SK-N-SH (cell line): Measurements from ENCODE around the gene CAMK2N2.

Source experiments
- CTCF ChIP-seq: fragments of 200-600 bp; sonication (generic); IDR thresholded peaks from 2 replicates; pipeline ENCODE4 v1.6.1; 2017; ENCODE audit warnings: antibody characterized with exemption, mild to moderate bottlenecking, moderate library complexity
- EP300 ChIP-seq, 2 experiments: IDR thresholded peaks; 2 replicates each; pipeline versions ENCODE4 v1.4.0 to v1.6.1; 2012; ENCODE audit warnings: borderline replicate concordance in 1 of 2, low read depth in 1 of 2, low read length in 1 of 2
- EZH2phosphoT487 ChIP-seq: fragments of 200-600 bp; sonication (generic); IDR thresholded peaks from 2 replicates; pipeline ENCODE4 v1.6.1; 2017; ENCODE audit warnings: low read depth, mixed run types, mild to moderate bottlenecking, antibody characterized with exemption, moderate library complexity, borderline replicate concordance
- JUND ChIP-seq: IDR thresholded peaks from 2 replicates; pipeline ENCODE4 v1.4.0; 2012
- POLR2AphosphoS5 ChIP-seq: IDR thresholded peaks from 2 replicates; pipeline ENCODE4 v1.6.1; 2012; ENCODE audit warnings: low read depth, low read length
- RXRA ChIP-seq: IDR thresholded peaks from 2 replicates; pipeline ENCODE4 v1.4.0; 2012; ENCODE audit warnings: low read depth, mild to moderate bottlenecking, borderline replicate concordance
- TAF1 ChIP-seq: IDR thresholded peaks from 2 replicates; pipeline ENCODE4 v1.6.1; 2012; ENCODE audit warnings: low read depth, mild to moderate bottlenecking, low read length, moderate library complexity, borderline replicate concordance

- TF ChIP-seq CTCF (no peak), EP300 (IDR thresholded peaks at IDR 0.05; ENCODE audit: borderline replicate concordance in 1 of 2, low read depth in 1 of 2, low read length in 1 of 2) (no peak), EZH2phosphoT487 (no peak), RXRA (no peak), POLR2AphosphoS5 (no peak), JUND (no peak), TAF1 (no peak)
Observed at GRCh38 chr3:184272269-184272668, 10.9 kb upstream of the CAMK2N2 start.
